Neutrophil (primary cell): ENCODE results near the gene MYOM3.

ENCODE experiments used
- H3K27ac ChIP-seq: fragments of 200-600 bp; sonication (generic); 2 replicates; pipeline ENCODE4 v1.5.1; 2016; ENCODE audit warnings: mild to moderate bottlenecking, moderate library complexity
- H3K27me3 ChIP-seq: fragments of 200-600 bp; sonication (generic); 2 replicates; pipeline ENCODE4 v1.6.0; 2016; ENCODE audit warnings: mild to moderate bottlenecking
- H3K36me3 ChIP-seq: fragments of 200-600 bp; sonication (generic); 2 replicates; pipeline ENCODE4 v1.5.1; 2017
- H3K4me1 ChIP-seq, 2 experiments: fragments of 200-600 bp in 1 of 2; sonication (generic) in 1 of 2; 1 replicate in 1 of 2; 2 replicates in 1 of 2; pipeline versions ENCODE4 v1.5.1 to v1.6.1; 2013 to 2016; ENCODE audit warnings: low read depth in 1 of 2, low read length in 1 of 2, mild to moderate bottlenecking in 1 of 2, moderate library complexity in 1 of 2; ENCODE audit not compliant: control insufficient read depth in 1 of 2, insufficient read depth in 1 of 2
- H3K4me3 ChIP-seq, 2 experiments: fragments of 200-600 bp in 1 of 2; sonication (generic) in 1 of 2; 1 replicate in 1 of 2; 2 replicates in 1 of 2; pipeline ENCODE4 v1.5.1; 2013 to 2016; ENCODE audit warnings: low read depth in 1 of 2, low read length in 1 of 2, mild to moderate bottlenecking in 1 of 2, moderate library complexity in 1 of 2
- H3K9me3 ChIP-seq: fragments of 200-600 bp; sonication (generic); 2 replicates; pipeline ENCODE4 v1.5.1; 2016
- TF ChIP-seq, protein P1 (sequence below): fragments of 200-600 bp; sonication (generic); IDR thresholded peaks from 2 replicates; pipeline ENCODE4 v1.5.1; 2016; ENCODE audit warnings: antibody characterized with exemption

The MYOM3 gene

GRCh38 chr1:24134376-24134775, 22.4 kb upstream of the MYOM3 start:
- Histone ChIP-seq H3K9me3 (peaks cover 6% of the 10 kb centered on the region), H3K4me3 (no peak overlapping the region), H3K27ac (no peak overlapping the region), H3K4me1 (no peaks in the 10 kb centered on the region), H3K36me3 (no peaks in the 10 kb centered on the region), H3K27me3 (no peaks in the 10 kb centered on the region)
- TF ChIP-seq, protein P1, sequence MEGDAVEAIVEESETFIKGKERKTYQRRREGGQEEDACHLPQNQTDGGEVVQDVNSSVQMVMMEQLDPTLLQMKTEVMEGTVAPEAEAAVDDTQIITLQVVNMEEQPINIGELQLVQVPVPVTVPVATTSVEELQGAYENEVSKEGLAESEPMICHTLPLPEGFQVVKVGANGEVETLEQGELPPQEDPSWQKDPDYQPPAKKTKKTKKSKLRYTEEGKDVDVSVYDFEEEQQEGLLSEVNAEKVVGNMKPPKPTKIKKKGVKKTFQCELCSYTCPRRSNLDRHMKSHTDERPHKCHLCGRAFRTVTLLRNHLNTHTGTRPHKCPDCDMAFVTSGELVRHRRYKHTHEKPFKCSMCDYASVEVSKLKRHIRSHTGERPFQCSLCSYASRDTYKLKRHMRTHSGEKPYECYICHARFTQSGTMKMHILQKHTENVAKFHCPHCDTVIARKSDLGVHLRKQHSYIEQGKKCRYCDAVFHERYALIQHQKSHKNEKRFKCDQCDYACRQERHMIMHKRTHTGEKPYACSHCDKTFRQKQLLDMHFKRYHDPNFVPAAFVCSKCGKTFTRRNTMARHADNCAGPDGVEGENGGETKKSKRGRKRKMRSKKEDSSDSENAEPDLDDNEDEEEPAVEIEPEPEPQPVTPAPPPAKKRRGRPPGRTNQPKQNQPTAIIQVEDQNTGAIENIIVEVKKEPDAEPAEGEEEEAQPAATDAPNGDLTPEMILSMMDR, result no peak

DNA sequence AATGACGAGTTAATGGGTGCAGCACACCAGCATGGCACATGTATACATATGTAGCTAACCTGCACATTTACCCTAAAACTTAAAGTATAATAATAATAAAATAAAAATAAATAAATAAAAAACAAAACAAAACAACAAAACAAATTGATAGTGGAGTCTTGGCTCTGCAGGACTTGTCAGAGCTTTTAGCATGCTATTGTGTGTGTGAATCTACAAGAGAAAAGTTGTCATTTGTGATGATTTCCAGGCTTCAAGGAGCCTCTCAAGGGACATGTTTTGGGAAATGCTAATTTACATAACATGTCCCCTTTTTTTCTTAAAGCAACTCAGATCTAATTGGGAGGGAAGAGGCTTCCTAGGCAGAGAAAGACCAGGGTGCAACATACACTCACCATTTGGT, 21.9 kb upstream of the MYOM3 start:
- Histone ChIP-seq H3K4me3 (no peak overlapping the region), H3K27ac (no peak overlapping the region), H3K9me3 (peaks cover 6% of the 10 kb centered on the region), H3K27me3 (no peaks in the 10 kb centered on the region), H3K4me1 (no peaks in the 10 kb centered on the region), H3K36me3 (no peaks in the 10 kb centered on the region)
- TF ChIP-seq, protein P1, result no peak

- Histone ChIP-seq H3K4me1 (no peaks in the 10 kb centered on the region), H3K27ac (no peak overlapping the region), H3K27me3 (no peaks in the 10 kb centered on the region), H3K4me3 (no peak overlapping the region), H3K36me3 (no peaks in the 10 kb centered on the region), H3K9me3 (peaks cover 6% of the 10 kb centered on the region)
- TF ChIP-seq, protein P1, result no peak
Observed at GRCh38 chr1:24130385-24130784, 18.4 kb upstream of the MYOM3 start.

- H3K27ac ChIP-seq, result no peak overlapping the region
- no peaks in the 10 kb centered on the region for H3K27me3 ChIP-seq
- H3K36me3 ChIP-seq, result no peaks in the 10 kb centered on the region
- H3K9me3 ChIP-seq, result peaks cover 6% of the 10 kb centered on the region
- TF ChIP-seq, protein P1, result no peak
- no peaks in the 10 kb centered on the region for H3K4me1 ChIP-seq
- H3K4me3 ChIP-seq, result no peak overlapping the region
Observed at GRCh38 chr1:24127801-24128363, 15.9 kb upstream of the MYOM3 start.

DNA sequence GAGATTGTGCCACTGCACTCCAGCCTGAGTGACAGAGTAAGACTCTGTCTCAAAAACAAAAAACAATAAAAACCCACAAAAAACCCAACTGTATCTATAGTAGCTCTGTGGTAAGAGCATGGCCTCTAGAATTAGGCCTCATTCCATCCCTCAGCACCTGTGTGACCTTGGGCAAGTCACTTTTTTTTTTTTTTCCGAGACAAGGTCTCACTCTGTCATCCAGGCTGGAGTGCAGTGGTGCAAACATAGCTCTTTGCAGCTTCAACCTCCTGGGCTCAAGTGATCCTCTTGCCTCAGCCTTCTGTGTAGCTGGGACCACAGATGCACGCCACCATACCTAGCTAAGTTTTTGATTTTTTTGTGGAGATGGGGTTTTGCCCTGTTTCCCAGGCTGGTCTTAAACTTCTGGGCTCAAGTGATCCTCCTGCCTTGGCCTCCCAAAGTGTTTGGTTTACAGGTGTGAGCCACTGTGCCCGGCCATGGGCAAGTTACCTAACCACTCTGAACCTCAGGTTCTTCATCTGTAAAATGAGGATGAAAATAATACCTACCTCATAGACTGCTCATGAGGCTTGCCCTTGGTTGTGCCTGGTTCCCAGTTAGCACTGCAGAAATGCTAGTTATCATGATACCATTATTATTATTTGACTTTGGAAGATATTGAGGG, 15.3 kb upstream of the MYOM3 start:
- no peaks in the 10 kb centered on the region for H3K36me3 ChIP-seq
- H3K4me3 ChIP-seq, result no peak overlapping the region
- peaks cover 6% of the 10 kb centered on the region for H3K9me3 ChIP-seq
- H3K27ac ChIP-seq, result no peak overlapping the region
- TF ChIP-seq, protein P1, result no peak
- H3K27me3 ChIP-seq, result no peaks in the 10 kb centered on the region
- H3K4me1 ChIP-seq, result no peaks in the 10 kb centered on the region
